GM19463 (cell line): ENCODE results near the gene BPIFA3.
"Not testable (repeated sequence)": the region's sequence is repeated elsewhere in the genome, so short reads cannot be mapped to it uniquely, and the experiment has no call there.

Source experiments
- ATAC-seq: cut with Tn5 transposase; IDR thresholded peaks from one replicate; pipeline ENCODE4 v1.9.1; 2021; ENCODE audit warnings: mild to moderate bottlenecking, moderate library complexity; ENCODE audit not compliant: unreplicated experiment

Gene BPIFA3

DNA sequence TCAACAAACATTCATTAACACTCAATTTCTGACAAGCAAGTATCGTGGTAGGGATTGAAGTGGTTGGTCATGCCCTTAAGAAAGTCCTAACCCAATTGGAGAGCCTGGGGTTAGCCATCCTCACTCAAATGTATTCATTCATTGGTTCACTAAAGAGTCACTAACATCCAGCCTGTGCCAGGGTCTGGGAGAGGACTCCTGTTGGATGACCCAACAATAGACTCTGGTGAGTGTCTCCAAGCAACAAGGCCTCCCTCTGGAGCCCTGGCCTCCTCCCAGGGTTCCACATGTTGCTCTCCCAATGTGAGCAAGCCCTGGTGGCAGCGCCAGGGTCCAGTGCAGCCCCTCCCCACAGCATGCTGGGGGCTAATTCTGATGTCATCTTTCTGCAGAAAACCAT is at the start of gene BPIFA3:
Gene BPIFA3 (plus strand): TSS at position 301 of the 400 bp plus-strand sequence. CDS start 185 bp downstream, outside the sequence.
- no peak for ATAC-seq

- ATAC-seq, result no peak
These were observed 49.3 kb upstream of the BPIFA3 start, which contains the start of gene BPIFA2 for GRCh38 chr20:33167859-33168258. TSS of gene BPIFA2 (plus strand) at chr20:33168159. CDS start at chr20:33169146, 987 bp downstream.

- ATAC-seq, result no peak
These were observed 47.9 kb upstream of the BPIFA3 start for GRCh38 chr20:33169176-33169794.

GRCh38 chr20:33172781-33173180 is 44.4 kb upstream of the BPIFA3 start:
- ATAC-seq, result no peak

DNA sequence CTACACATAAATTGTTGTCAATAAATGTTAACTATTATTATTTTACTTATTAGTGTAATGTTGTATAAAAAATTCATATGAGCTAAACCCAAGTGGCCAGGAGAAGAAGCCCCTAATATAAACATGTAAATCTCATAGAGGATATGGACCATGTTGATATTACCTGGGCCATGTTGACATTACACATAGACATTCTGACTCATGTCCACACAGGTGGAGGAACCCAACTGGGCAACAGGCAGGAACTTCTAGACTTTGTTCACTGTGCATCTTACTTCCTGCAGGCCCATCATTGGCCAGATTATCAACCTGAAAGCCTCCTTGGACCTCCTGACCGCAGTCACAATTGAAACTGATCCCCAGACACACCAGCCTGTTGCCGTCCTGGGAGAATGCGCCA is 42.0 kb upstream of the BPIFA3 start:
- ATAC-seq, result no peak

DNA sequence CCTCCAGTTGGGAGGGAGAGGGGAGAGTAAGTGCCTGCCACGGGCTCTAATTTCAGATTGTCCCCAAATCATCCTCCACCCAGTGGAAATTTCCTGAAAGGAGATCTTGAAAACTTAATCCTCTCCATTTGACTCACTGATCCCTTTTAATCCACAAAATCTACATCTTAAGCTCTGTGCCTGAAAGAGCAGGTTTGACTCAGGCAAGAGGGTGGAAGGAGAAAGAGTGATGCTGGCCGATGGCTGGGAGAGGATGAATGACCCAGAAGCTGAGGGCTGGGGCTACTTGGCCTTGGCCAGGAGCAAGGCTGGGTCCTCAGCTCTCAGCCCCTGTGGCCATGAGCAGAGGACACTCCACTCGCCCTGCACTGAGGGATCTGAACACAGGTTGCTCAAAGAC is 41.1 kb upstream of the BPIFA3 start:
- no peak for ATAC-seq

DNA sequence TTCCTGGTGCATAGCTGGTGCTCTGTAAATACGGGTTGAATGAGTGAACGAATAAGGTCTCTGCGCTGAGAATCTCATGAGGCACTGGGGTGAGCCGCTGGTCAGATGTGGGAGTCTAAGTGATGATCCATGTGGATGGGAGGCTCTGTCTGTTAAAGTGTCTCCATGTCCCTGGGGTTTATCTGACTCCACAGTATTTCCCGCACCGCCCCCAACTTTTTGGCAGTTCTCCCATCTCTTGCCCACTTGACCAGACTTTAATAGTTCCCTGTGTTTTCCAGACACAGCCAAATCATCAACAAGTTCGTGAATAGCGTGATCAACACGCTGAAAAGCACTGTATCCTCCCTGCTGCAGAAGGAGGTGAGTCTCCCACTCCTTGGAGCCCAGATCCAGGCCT is 39.3 kb upstream of the BPIFA3 start:
- ATAC-seq, result no peak

DNA sequence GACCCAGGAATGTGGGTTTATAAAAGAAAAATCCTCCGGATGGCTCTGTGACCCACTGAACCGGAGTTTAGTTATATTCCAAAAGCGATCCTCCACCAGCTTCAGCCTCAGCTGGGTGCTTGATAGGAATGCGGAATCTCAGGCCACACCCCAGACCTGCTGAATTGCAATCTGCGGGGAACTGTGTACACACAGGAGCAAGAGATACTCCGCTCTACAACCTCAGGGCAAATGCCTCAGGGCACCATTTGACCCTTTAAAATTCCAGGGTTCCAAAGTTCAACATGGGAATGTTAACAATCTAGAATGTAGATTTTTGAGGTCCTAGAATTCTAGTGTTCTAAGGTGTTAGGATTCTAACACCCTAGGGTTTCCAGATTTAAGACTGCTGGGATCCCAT is 38.4 kb upstream of the BPIFA3 start:
- ATAC-seq, result no peak

GRCh38 chr20:33180169-33180568 is 37.0 kb upstream of the BPIFA3 start:
- ATAC-seq, result no peak

- no peak for ATAC-seq
These were observed 35.6 kb upstream of the BPIFA3 start for GRCh38 chr20:33181482-33182093.

DNA sequence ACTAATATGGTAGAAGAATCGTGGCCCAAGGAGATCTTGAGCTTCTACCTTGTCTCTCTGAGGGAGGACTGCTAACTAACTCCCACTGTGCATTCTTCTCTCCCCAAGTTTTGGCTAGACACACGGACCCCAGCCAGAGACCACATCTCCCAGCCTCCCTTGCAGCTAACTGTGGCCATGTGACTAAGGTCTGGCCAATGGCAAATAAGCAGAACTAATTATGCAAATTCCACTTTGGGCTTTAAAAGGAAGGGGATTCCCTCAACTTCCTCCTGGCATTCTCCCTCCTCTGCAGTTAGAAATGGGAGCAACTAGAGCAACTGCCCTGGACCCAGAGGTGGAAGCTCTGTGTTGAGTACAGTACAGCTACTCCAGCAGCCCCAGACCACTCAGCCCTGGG is 33.8 kb upstream of the BPIFA3 start:
- ATAC-seq, result no peak

DNA sequence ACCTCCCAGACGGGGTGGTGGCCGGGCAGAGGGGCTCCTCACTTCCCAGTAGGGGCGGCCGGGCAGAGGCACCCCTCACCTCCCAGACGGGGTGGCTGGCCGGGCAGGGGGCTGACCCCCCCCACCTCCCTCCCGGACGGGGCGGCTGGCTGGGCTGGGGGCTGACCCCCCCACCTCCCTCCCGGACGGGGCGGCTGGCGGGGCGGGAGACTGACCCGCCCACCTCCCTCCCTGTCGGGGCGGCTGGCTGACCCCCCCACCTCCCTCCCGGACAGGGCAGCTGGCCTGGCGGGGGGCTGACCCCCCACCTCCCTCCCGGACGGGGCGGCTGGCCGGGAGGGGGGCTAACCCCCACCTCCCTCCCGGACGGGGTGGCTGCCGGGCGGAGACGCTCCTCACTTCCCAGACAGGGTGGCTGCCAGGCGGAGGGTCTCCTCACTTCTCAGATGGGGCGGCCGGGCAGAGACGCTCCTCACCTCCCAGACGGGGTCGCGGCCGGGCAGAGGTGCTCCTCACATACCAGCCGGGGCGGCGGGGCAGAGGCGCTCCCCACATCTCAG is 32.0 kb upstream of the BPIFA3 start:
- ATAC-seq, result not testable (repeated sequence)

GRCh38 chr20:33187491-33187890 is 29.7 kb upstream of the BPIFA3 start:
- ATAC-seq, result no peak

DNA sequence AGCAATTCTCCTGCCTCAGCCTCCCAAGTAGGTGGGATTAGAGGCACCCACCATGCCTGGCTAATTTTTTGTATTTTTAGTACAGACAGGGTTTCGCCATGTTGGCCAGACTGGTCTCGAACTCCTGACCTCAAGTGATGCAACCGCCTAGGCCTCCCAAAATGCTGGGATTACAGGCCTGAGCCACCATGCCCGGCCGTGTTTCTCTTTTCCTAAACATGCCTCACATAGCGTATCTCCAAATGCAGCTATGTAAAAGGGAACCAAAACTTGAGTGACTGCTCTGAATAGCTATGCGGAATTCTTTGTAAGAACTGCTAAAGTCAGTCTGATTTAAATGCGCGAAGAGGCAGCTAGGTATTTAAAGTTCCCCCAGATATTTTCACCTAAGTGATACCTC is 28.7 kb upstream of the BPIFA3 start:
- ATAC-seq, result no peak

DNA sequence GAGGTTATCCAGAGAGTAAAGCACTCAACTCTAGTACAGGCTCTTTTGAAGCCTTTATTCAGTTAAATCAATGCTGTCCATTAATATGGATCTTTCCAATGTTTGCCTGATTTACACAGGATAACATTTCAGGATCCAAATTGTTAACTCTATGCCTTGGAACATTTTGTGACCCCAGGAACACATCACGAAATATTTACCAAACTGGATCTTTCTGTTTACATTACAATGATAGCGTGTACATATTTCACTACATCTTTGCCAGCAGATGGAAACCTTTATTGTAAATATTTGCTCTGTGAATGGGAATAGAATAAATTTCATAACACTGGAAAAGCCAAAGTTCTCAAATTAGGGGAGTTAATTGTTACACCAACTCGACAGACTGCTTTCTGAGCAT is 25.7 kb upstream of the BPIFA3 start:
- ATAC-seq, result no peak

DNA sequence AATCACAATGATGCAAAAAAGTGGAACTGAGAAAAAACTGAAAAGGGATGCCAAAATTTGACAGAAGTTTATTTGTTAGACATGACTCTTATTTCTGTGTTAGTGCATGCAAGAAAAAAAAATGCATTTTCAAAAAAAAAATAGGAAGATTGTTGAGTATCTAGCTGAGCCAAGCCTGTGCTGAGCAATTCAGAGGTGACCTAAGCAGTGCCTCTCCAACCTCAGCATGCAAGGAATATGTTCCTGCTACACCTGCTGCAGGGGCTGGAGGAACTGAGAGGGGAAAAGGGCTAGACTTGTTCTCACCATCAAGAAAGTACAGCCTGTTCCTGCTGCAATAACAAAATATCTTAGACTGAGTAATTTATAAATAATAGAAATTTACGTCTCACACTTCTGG is 25.2 kb upstream of the BPIFA3 start:
- no peak for ATAC-seq

- ATAC-seq, result no peak
These were observed 24.1 kb upstream of the BPIFA3 start for GRCh38 chr20:33192912-33193501.

DNA sequence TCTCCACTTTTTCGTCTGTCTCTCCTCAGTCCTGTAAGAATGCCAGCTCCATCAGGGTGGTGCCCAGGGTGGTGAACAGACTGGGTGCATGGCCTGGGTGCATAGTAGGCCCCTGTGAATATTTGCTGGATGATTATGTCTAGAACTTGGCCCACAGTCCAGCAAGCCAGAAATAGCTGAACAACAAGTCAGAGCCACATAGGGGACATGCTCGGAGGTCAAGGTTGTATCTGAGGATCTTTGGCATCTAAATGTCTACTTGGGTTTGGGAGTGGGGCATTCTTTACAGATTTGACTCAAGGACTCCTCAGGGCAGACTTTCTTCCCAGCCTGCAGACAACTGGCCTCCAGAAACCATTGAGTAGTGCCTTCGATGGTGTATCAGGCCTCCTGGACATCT is 18.1 kb upstream of the BPIFA3 start:
- ATAC-seq, result no peak

- no peak for ATAC-seq
These were observed 14.7 kb upstream of the BPIFA3 start for GRCh38 chr20:33202451-33202850.

DNA sequence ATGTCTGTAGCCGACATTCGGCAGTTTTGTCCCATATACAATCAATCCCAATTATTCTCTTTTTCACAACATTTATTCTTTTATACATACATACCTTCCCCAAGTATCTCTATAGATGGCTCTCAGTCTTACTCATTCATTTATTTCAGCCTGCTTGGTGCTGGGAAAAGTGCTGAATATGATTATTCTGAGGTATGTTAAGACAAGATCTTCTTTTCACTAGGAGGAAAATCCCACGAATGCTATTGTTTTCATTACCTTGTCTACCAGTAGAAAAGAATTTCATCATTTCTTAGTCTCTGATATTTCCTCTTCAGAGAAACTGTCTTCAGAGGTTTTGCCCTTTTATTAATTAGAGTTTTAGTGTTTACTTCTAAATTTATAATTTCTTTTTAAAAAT is 13.7 kb upstream of the BPIFA3 start:
- ATAC-seq, result no peak

- no peak for ATAC-seq
These were observed 7.4 kb upstream of the BPIFA3 start for GRCh38 chr20:33209789-33210188.

DNA sequence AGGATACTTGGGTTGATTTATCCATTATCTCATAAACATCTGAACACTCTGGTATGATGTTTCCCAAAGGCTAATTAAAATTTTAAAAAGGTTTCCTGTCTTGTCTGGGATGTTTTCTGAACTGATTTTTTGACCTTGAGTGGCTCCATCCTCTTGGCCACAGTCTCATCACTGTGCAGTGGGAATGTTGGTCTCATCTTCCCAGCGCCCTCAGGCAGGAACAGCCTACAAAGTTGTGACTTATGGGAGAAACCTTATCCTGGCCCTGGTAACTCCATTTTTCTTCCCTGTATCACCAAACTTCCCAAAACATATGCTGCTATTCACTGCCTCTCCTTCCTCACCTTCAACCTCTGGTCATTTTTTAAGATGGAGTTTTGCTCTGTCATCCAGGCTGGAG is 6.8 kb upstream of the BPIFA3 start:
- ATAC-seq, result no peak
